Activated T-cell treated with anti-CD3 and anti-CD28 coated beads, Interleukin-2, amount 50 U/mL, for 1 hour (primary cell): ENCODE measurements around the gene DGKD.
A peak's percentile ranks its signal among the peaks of the same experiment; 100 is the strongest.

Experiments
- DNase-seq: peaks from one replicate; pipeline ENCODE4 v3.0.0-alpha.2; 2020

DGKD gene

GRCh38 chr2:233430081-233430480 lies 75.8 kb downstream of the DGKD start:
- no peak for DNase-seq

- DNase-seq, result no peak
Measured at GRCh38 chr2:233430651-233431050, 76.4 kb downstream of the DGKD start.

- DNase-seq, result no peak
Measured at GRCh38 chr2:233433029-233433428, 78.7 kb downstream of the DGKD start.

GRCh38 chr2:233433794-233434193 lies 79.5 kb downstream of the DGKD start:
- no peak for DNase-seq

DNA sequence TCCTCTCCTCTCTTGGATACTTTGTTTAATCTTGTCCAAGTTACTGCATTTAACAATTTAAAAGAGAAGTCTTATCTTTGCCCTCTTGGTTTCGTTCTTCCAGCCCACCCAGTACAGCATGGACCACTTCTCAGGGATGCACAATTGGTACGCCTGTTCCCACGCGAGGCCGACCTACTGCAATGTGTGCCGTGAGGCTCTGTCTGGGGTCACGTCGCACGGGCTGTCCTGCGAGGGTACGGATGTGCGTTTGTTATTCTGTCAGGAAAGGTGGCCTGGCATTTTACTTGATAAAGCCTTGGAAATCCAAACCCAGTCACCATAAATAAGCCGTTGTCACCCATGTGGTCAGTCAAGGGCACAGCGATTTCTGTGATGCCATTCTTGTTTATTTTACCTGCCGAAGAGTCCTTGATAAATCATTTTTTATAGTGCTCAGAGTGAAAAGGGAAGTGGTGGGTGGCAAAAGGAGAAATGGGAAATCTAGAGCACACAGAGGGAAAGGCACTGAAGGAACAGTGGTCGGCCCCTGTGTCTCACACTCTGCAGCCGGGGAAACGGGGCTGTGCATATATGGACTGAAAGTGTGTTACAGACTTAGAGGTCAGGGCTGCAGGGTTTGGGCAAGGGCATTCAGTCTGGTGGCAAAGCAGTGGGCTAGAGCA lies 80.5 kb downstream of the DGKD start:
- peak; percentile 4 for DNase-seq

DNA sequence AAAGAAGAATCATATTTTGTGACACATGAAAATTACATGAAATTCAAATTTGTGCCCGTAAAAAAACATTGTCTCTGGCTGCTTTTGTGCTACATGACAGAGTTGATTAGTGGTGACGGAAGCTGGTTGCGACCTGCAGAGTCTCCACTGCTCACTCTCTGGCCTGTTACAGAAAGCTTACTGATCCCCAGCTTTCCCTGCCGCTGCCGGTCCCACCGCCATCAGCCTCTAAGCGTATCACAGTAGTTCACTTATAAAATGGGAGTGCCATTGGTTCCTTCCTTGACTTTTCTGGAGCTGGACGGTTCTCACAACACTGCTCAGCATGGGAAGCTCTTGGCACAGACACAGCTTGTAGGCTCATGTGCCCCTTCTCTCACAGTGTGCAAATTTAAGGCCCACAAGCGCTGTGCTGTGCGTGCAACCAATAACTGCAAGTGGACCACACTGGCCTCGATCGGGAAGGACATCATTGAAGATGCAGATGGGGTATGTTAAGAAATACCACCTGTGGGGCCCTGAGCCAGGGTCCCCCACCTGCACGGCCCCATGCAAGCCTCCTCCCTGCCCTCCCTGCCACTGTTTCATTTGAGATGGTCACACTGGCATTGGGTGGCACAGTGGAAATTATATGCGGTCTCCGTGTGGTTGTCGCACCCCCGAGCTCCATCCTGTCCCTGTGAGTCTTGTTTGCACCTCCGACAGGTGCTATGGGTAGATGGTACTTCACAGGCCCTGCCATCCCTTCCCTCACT lies 81.3 kb downstream of the DGKD start:
- peak; percentile 11 for DNase-seq

GRCh38 chr2:233436191-233436581 lies 81.9 kb downstream of the DGKD start:
- peak; percentile 4 for DNase-seq

GRCh38 chr2:233436691-233437438 lies 82.6 kb downstream of the DGKD start:
- DNase-seq, result peak; percentile 11

GRCh38 chr2:233437439-233437955 lies 83.2 kb downstream of the DGKD start:
- DNase-seq, result no peak

DNA sequence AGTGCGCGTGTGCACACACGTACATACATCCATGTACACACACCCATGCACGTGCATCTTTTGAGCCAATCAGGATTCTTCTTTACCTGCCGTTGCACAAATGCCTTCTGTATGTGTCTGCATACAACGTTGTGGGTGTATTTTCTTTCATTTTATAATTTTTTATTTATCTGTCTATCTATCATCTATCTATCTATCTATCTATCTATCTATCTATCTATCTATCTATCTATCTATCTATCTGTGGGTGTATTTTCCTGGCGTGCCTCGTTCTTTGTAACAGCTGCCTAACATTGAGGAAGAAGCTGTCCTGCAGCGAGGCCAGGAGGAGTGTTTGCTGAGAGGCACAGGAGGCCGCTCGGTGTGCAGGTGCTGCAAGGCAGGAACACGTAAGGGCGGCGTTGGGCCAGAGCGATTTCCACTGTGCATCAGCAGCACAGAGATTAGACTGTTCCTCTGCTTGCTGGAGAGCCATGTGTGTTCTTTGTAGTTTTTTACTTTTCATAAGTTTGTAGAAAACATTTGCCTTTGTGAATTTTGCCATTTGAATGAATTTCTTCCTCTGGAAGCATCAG lies 84.4 kb downstream of the DGKD start:
- no peak for DNase-seq

DNA sequence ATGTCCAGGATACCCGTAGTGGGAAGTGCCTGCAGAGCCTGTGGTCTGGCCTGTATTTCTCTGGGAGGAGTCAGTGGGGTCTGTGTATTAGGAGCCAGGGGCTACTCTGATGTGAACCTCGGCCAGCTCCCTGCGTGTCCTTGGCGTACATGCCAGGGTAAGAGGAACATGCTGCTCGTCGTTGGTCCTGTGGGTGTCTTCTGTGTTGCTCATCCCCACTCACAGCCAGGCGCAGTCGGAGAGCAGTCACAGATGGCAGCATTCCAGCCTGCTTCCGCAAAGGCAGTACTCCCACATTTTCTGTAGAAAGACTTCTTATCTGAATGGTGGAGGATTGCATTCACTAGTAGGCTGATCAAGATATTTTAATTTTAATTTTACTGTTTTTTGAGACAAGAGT lies 84.9 kb downstream of the DGKD start:
- no peak for DNase-seq

- no peak for DNase-seq
Measured at GRCh38 chr2:233440314-233440713, 86.0 kb downstream of the DGKD start.

DNA sequence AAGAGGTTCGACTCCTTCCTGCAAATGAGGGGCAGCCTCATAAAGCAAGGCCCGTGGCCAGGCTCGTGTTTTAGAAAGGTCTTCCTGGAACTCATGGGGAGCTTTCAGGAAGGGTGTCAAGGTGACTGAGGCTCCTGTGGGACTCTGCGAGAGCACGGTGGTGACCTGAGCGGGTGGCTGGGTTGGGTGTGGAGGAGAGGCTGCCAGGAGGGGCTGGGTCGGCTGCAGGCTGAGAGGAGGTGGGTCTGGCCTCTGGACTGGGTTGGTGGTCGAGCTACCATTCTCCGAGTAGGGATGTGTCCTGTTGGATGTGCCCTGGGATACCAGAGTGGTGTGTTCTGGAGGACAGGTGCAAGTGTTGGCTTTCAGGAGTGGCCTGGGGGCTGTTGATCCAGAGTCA lies 86.4 kb downstream of the DGKD start:
- DNase-seq, result peak; percentile 3

- peak; percentile 16 for DNase-seq
Measured at GRCh38 chr2:233441161-233442027, 87.1 kb downstream of the DGKD start.

DNA sequence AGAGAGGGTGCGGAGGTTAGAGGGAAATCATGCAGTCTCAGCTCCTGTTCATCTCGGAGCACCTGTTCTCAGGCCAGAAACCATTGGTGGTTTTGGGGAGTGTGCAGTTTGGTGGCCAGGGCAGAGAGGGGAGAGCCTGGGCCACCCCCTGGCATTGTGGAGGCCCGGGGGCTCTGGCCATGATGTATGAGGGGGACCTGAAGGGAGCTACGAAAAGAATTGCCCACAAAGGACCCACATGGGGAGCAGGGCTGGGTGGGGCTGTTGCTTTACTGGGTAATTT lies 87.7 kb downstream of the DGKD start:
- no peak for DNase-seq

- DNase-seq, result peak; percentile 81
Measured at GRCh38 chr2:233443511-233444183, 89.4 kb downstream of the DGKD start.

GRCh38 chr2:233444501-233444900 lies 90.2 kb downstream of the DGKD start:
- DNase-seq, result no peak

- DNase-seq, result no peak
Measured at GRCh38 chr2:233445152-233445830, 91.0 kb downstream of the DGKD start.

DNA sequence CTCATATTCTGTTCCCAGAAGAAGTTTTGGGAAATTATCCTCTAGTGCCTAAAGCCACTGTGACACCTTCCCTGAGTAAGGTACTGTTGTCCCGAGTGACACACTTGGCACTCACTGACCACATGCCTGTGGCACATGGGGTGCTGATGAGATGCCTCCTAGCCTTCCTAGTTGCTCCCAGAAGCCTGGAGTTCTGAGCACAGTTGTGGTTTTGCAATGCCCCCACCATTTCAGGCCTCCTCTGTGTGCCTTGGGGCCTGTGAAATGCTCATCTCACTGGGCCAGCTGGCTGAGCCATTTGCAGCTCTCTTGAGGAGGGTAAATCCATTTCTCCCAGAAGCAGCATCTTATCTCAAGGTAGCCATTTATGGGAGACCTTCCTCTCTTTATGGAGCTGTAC lies 91.8 kb downstream of the DGKD start:
- DNase-seq, result no peak

- DNase-seq, result no peak
Measured at GRCh38 chr2:233446606-233447305, 92.5 kb downstream of the DGKD start.
